Panc1 (cell line): ENCODE measurements around the gene PKIB. TPM values are rescaled to one million over a fixed set of nuclear protein-coding genes. Genes with fewer than 3 reads are reported as not detected.

Source experiments
- ATAC-seq: fragments of 200-7000 bp; cut with Tn5 transposase; 2 replicates; pipeline ENCODE4 v1.9.1; 2020; ENCODE audit warnings: mild to moderate bottlenecking, moderate library complexity
- BruUV-seq: library from RNA; stranded (reverse); fragments of 400-500 nt; replicated peaks from 2 replicates; lab custom pipeline; 2021; lab: Mats Ljungman, UMichigan
- CTCF ChIA-PET: fragments of 300-600 bp; sonication (Branson Sonifier 250); formaldehyde crosslinking; loops from one replicate; lab custom pipeline; 2022; ENCODE audit warnings: antibody characterized with exemption; lab: Charles Lee
- POLR2A ChIA-PET: fragments of 300-600 bp; sonication (Branson Sonifier 250); formaldehyde crosslinking; loops from one replicate; lab custom pipeline; 2022; ENCODE audit warnings: antibody characterized with exemption; lab: Charles Lee
- DNase-seq: peaks from one replicate; pipeline ENCODE4 v3.0.0-alpha.2; 2010; ENCODE audit warnings: low read depth, low spot score
- H3K27ac ChIP-seq: 2 replicates; pipeline ENCODE4 v1.5.1; 2011; ENCODE audit warnings: mild to moderate bottlenecking, low read length, inconsistent platforms
- H3K27me3 ChIP-seq: fragments of 200-500 bp; sonication (Bioruptor generic); 2 replicates; pipeline ENCODE4 v1.6.0; 2014; ENCODE audit warnings: low read length, inconsistent platforms; ENCODE audit not compliant: control insufficient read depth, insufficient read depth
- H3K36me3 ChIP-seq: fragments of 200-500 bp; sonication (Bioruptor generic); 2 replicates; pipeline ENCODE4 v1.5.1; 2014; ENCODE audit warnings: inconsistent platforms, mild to moderate bottlenecking, low read length, moderate library complexity; ENCODE audit not compliant: control insufficient read depth, insufficient read depth
- H3K4me1 ChIP-seq: 2 replicates; pipeline ENCODE4 v1.5.1; 2011; ENCODE audit warnings: inconsistent platforms, mild to moderate bottlenecking, low read length, moderate library complexity; ENCODE audit not compliant: control insufficient read depth, insufficient read depth
- H3K4me3 ChIP-seq, 2 experiments: 2 replicates each; pipeline ENCODE4 v1.5.1; 2011 to 2012; ENCODE audit warnings: low read depth in 2 of 2, low read length in 2 of 2, mild to moderate bottlenecking in 2 of 2, inconsistent platforms in 1 of 2, moderate library complexity in 1 of 2
- H3K9me3 ChIP-seq: fragments of 200-500 bp; sonication (Bioruptor generic); 2 replicates; pipeline ENCODE4 v1.5.1; 2014; ENCODE audit warnings: low read depth, mild to moderate bottlenecking, inconsistent platforms, low read length, moderate library complexity; ENCODE audit not compliant: control insufficient read depth, insufficient read depth
- POLR2AphosphoS5 ChIP-seq: IDR thresholded peaks from 2 replicates; pipeline ENCODE4 v1.6.1; 2012; ENCODE audit warnings: mild to moderate bottlenecking, low read depth, low read length, moderate library complexity
- SIN3A ChIP-seq: IDR thresholded peaks from 2 replicates; pipeline ENCODE4 v1.6.1; 2012; ENCODE audit warnings: low read depth, mild to moderate bottlenecking, low read length, moderate library complexity, borderline replicate concordance; ENCODE audit not compliant: insufficient read depth
- TCF7L2 ChIP-seq: IDR thresholded peaks from 2 replicates; pipeline ENCODE4 v1.6.1; 2011; ENCODE audit warnings: mild to moderate bottlenecking, low read depth, low read length, inconsistent platforms
- in situ Hi-C: cut with HindIII; loops from 2 replicates; pipeline ENCODE4 v1.10.0; 2016; ENCODE audit warnings: low sequenced_read_pairs, low pct_unique_long_range_greater_than_20kb
- intact Hi-C: fragments of 100-400 bp; cut with micrococcal nuclease; formaldehyde crosslinking; loops from one replicate; pipeline ENCODE4 v1.10.0; 2022; ENCODE audit not compliant: unreplicated experiment
- total RNA-seq: library from RNA; stranded (reverse); gene quantifications from one replicate; pipeline ENCODE4 v1.2.1, GENCODE V29; 2021; ENCODE audit not compliant: unreplicated experiment
- TF ChIP-seq, protein P1 (sequence below), 2 experiments: IDR thresholded peaks; 2 replicates each; pipeline ENCODE4 v1.6.1; 2011 to 2012; ENCODE audit warnings: low read depth in 2 of 2, control low read depth in 1 of 2, low read length in 1 of 2, mild to moderate bottlenecking in 1 of 2, moderate library complexity in 1 of 2; ENCODE audit not compliant: insufficient read depth in 1 of 2
- TF ChIP-seq, protein P2 (sequence below): fragments of 450-650 bp; IDR thresholded peaks from 2 replicates; pipeline ENCODE4 v1.5.1; 2017; ENCODE audit warnings: mild to moderate bottlenecking

The PKIB gene
- total RNA-seq, 1 experiment from 2014 or later = 1.1 TPM

DNA sequence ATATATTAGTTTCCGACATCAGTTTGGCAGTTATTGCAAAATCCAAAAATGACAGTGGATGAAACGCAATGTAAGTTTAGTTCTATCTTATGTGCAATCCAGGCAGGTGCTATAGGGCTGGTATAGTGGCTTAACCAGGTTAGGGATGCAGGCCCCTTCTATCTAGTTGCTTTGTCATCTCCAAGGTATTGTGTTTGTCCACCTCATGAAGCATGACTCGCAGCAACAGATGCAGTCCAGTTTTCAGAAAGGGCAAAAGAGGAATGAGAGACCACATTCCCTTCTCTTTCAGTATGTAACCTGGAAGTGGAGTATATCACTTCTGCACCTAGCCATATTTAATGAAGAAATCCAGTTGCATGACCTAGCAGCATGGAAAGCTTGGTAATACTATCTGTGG lies 59.7 kb downstream of the PKIB start:
- in situ Hi-C loops (no loop called here), intact Hi-C loops (no loop called here)
- Histone ChIP-seq H3K36me3 (no peaks in the 10 kb centered on the region), H3K27me3 (no peaks in the 10 kb centered on the region), H3K9me3 (no peaks in the 10 kb centered on the region), H3K4me1 (no peaks in the 10 kb centered on the region), H3K4me3 (no peak overlapping the region), H3K27ac (no peak overlapping the region)
- DNase-seq (no peak), ATAC-seq (no peak)
- POLR2A ChIA-PET = interaction anchor here (0.7 kb wide), 1 partner anchor 34 kb away, joined by 3 read pairs; no protein-coding TSS in a partner anchor
- CTCF ChIA-PET = no interaction called here
- no TSS peak for BruUV-seq
- TF ChIP-seq TCF7L2 = no peak
- no peak for TF ChIP-seq SIN3A
- TF ChIP-seq, protein P1, sequence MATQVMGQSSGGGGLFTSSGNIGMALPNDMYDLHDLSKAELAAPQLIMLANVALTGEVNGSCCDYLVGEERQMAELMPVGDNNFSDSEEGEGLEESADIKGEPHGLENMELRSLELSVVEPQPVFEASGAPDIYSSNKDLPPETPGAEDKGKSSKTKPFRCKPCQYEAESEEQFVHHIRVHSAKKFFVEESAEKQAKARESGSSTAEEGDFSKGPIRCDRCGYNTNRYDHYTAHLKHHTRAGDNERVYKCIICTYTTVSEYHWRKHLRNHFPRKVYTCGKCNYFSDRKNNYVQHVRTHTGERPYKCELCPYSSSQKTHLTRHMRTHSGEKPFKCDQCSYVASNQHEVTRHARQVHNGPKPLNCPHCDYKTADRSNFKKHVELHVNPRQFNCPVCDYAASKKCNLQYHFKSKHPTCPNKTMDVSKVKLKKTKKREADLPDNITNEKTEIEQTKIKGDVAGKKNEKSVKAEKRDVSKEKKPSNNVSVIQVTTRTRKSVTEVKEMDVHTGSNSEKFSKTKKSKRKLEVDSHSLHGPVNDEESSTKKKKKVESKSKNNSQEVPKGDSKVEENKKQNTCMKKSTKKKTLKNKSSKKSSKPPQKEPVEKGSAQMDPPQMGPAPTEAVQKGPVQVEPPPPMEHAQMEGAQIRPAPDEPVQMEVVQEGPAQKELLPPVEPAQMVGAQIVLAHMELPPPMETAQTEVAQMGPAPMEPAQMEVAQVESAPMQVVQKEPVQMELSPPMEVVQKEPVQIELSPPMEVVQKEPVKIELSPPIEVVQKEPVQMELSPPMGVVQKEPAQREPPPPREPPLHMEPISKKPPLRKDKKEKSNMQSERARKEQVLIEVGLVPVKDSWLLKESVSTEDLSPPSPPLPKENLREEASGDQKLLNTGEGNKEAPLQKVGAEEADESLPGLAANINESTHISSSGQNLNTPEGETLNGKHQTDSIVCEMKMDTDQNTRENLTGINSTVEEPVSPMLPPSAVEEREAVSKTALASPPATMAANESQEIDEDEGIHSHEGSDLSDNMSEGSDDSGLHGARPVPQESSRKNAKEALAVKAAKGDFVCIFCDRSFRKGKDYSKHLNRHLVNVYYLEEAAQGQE (IDR thresholded peaks at IDR 0.05; ENCODE audit: insufficient read depth in 1 of 2, low read depth in 2 of 2, low read length in 1 of 2) = no peak
- no peak for TF ChIP-seq POLR2AphosphoS5

DNA sequence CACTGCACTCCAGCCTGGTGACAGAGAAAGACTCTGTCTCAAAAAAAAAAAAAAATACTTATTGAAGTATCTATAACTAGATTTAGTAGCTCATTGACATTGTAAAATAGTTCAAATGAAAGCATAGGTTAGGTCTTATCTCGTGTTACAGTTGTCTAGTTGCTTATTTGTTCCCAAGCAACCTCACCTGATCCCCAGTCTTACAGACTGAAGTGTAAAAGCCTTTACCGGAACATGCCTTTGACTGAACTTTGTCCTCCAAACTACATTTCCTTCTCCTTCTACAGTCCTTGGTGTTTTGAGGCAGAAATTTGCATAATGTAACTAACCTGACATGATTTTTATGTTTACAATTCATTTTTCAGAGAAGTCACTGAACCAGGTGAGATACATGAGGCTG lies 61.0 kb downstream of the PKIB start:
- in situ Hi-C loops = no loop called here
- no peaks in the 10 kb centered on the region for H3K4me1 ChIP-seq
- TF ChIP-seq, protein P2, sequence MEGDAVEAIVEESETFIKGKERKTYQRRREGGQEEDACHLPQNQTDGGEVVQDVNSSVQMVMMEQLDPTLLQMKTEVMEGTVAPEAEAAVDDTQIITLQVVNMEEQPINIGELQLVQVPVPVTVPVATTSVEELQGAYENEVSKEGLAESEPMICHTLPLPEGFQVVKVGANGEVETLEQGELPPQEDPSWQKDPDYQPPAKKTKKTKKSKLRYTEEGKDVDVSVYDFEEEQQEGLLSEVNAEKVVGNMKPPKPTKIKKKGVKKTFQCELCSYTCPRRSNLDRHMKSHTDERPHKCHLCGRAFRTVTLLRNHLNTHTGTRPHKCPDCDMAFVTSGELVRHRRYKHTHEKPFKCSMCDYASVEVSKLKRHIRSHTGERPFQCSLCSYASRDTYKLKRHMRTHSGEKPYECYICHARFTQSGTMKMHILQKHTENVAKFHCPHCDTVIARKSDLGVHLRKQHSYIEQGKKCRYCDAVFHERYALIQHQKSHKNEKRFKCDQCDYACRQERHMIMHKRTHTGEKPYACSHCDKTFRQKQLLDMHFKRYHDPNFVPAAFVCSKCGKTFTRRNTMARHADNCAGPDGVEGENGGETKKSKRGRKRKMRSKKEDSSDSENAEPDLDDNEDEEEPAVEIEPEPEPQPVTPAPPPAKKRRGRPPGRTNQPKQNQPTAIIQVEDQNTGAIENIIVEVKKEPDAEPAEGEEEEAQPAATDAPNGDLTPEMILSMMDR = no peak
- no peak for TF ChIP-seq TCF7L2
- POLR2A ChIA-PET = no interaction called here
- DNase-seq = no peak
- intact Hi-C loops = no loop called here
- no peak for ATAC-seq
- no peak overlapping the region for H3K4me3 ChIP-seq
- H3K27ac ChIP-seq = no peak overlapping the region
- no TSS peak for BruUV-seq
- CTCF ChIA-PET = no interaction called here
- H3K36me3 ChIP-seq = no peaks in the 10 kb centered on the region
- no peaks in the 10 kb centered on the region for H3K27me3 ChIP-seq
- no peaks in the 10 kb centered on the region for H3K9me3 ChIP-seq

DNA sequence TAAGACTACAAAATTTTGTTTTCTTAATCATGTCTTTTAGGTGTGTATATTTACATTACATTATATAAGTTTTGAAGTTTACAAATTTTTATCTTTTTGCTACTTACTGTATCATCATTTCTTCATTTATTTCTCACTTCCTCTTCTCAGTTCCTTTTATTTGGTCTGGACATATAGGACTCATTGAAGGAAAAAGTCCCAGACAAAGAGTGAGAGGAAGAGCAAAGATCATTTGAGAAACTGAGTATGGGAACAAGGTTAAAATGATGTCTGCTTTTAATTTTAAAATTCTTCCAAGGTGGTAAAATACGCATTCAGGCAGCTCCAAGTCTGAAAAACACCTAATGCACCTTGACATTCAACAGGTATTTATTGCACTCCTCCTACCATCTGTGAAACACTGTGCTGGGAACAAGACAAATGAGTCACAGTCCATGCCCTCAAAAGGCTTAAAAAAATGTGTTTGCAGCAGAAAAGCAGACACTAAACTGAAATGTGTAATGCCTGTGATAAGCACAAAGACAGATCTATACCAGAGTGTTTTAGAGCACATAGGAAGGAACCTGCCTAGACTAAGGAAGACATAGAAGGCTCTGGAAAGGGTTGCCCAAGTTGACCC lies 63.2 kb downstream of the PKIB start:
- H3K27ac ChIP-seq = no peak overlapping the region
- no peak overlapping the region for H3K4me3 ChIP-seq
- BruUV-seq = no TSS peak
- DNase-seq (no peak), ATAC-seq (no peak)
- ChIA-PET CTCF (no interaction called here), POLR2A (no interaction called here)
- H3K27me3 ChIP-seq = no peaks in the 10 kb centered on the region
- H3K4me1 ChIP-seq = no peaks in the 10 kb centered on the region
- H3K36me3 ChIP-seq = no peaks in the 10 kb centered on the region
- intact Hi-C loops = no loop called here
- H3K9me3 ChIP-seq = no peaks in the 10 kb centered on the region
- in situ Hi-C loops = no loop called here
- TF ChIP-seq, protein P2 = no peak
- no peak for TF ChIP-seq POLR2AphosphoS5
- TF ChIP-seq, protein P1 (IDR thresholded peaks at IDR 0.05; ENCODE audit: insufficient read depth in 1 of 2, low read depth in 2 of 2, low read length in 1 of 2) = no peak
- TF ChIP-seq TCF7L2 = no peak
- TF ChIP-seq SIN3A = no peak
